GM19023 (cell line): ENCODE results near the gene CEL.

ENCODE experiments used
- ATAC-seq: cut with Tn5 transposase; IDR thresholded peaks from one replicate; pipeline ENCODE4 v1.9.1; 2021; ENCODE audit warnings: mild to moderate bottlenecking, moderate library complexity; ENCODE audit not compliant: unreplicated experiment

The CEL gene

DNA sequence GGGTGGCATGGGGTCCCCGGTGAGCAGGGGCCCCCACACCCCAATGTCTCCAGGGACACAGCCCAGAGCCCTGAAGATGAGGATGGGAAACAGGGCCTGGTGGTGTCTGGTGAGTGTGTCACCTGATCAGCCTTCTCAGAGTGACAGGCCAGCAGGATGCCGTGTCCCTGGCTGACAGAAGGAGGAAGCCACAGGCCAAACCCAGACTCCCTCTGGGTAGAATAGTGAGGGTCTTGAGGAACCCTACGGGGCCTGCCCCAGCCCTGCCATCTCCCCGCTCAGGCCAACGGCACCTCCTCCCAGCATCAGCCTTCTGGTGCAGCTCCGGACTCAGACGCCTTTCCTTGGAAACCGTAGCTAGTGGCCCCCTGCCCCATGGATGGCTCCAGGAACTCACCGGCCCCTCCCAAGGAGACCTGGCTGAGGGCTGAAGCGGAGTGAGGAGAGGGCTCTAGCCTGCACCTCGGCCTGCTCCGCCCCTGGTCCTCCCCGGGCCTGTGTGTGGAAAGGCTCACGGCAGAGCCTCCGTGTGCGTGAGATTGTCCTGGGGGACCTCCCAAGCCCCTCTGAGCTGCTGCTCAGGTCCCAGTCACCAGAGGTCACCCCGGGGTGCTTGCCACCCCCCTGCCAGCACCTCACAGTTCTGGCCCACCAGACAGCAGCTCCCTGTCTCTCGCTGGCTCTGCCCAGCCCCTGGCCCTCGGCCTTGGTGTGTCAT is 53.3 kb downstream of the CEL start:
- no peak for ATAC-seq

GRCh38 chr9:133115604-133116345 is 54.0 kb downstream of the CEL start:
- peak; percentile 74 for ATAC-seq

GRCh38 chr9:133116346-133117231 is 54.8 kb downstream of the CEL start:
- no peak for ATAC-seq

GRCh38 chr9:133117271-133118178 is 55.7 kb downstream of the CEL start:
- no peak for ATAC-seq

GRCh38 chr9:133118179-133118520 is 56.4 kb downstream of the CEL start:
- ATAC-seq, result no peak

GRCh38 chr9:133118568-133118967 is 56.8 kb downstream of the CEL start:
- no peak for ATAC-seq

GRCh38 chr9:133119103-133119845 is 57.5 kb downstream of the CEL start:
- no peak for ATAC-seq

DNA sequence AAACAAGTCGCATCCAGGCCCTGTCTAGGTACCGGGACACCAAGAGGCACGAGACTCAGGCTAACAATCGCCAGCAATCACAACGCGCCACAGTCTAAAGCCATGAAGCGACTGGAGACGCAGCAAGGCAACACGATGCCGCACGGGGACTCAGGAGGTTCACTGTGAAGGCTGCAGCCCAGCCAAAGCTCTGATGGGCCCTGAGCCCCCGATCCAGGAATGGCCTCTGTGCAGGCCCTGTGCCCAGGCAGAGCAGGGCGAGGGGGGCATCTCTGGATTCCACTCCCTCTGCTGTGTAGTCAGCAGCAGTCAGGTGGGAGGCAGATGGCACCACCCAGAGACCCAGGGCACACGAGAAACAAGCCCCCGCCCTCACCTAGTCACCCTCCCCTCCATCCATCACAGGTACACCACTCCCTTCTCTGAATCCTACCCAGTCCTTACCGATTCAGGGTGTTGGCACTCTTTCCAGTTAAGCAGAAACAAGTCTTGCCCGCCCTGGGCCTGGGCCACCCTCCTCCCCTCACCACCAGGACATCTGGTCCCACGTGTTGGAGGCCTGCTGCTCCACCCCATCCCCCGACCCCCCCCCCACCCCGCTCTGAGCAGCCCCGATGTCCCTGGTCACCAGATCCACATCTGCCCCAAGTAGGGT is 58.2 kb downstream of the CEL start:
- ATAC-seq, result no peak

DNA sequence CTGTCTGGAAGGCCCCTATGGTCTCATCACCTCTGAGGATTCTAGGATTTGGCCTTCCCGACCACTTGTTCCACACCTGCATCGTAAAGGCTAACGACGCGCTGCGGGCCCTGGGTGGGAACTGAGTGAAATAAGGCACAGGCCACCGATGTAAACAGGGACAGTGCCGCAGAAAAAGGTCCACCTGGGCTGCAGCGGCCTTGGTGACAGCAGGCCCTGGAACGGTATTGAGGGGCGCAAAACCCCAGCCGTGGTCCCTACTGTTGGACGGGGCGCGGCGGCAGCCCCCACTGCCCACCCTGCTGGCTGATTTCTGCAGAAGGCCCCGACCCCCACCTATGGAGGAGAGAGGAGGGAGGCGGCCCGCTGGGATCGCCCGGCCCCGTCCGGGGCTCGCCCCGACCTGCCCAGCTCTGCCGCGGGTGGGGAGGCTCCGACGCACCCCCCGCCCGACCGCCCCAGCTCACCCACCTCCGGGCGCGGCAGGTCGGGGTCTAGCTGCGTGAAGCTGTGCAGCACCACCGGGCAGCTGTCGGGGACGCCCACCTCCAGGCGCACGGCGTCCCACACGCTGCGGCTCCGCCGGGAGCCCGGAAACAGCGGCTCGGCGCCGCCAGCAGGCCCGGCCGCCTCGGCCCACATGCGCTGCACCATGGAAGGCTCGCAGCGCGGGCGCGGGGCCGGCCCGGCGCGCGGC is 58.9 kb downstream of the CEL start:
- ATAC-seq, result peak; percentile 34
